Middle frontal gyrus (tissue), 1 donor: Measurements from ENCODE around the gene MAPKAP1.

Source experiments
- DNase-seq: peaks from one replicate; pipeline ENCODE4 v3.0.0-alpha.2; 2015; ENCODE audit warnings: low spot score; ENCODE audit errors: extremely low spot score

The MAPKAP1 gene

GRCh38 chr9:125537442-125538091, 169.4 kb downstream of the MAPKAP1 start:
- DNase-seq = no peak

GRCh38 chr9:125536776-125537175, 170.2 kb downstream of the MAPKAP1 start:
- no peak for DNase-seq

DNA sequence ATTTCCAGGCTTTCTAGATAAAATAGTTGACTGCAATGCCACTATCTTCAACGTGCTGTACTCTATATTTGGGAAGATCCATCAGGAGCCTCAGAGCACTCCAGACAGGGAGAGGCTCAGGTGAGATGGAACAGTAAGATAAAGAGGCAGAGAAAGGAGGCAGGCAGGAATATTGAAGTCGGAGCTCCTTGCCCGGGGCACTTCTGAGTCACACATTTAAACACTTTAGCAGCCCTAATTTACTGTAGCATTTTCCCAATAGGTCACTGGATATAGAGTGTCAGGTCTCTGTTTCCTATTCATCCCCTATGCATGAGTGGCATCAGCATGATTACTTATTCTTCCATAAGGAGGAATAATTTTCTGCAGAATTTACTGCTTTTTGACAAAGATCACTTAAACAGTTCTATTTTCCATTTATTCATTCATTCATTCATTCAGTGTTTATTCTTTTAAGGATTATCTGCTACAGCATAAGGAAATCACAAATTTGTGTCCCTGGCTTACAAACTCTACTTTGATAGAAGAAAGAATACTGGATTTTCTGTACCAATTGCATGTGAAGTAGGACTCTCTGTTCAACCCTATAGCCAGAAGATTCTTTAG, 170.7 kb downstream of the MAPKAP1 start:
- DNase-seq = no peak

DNA sequence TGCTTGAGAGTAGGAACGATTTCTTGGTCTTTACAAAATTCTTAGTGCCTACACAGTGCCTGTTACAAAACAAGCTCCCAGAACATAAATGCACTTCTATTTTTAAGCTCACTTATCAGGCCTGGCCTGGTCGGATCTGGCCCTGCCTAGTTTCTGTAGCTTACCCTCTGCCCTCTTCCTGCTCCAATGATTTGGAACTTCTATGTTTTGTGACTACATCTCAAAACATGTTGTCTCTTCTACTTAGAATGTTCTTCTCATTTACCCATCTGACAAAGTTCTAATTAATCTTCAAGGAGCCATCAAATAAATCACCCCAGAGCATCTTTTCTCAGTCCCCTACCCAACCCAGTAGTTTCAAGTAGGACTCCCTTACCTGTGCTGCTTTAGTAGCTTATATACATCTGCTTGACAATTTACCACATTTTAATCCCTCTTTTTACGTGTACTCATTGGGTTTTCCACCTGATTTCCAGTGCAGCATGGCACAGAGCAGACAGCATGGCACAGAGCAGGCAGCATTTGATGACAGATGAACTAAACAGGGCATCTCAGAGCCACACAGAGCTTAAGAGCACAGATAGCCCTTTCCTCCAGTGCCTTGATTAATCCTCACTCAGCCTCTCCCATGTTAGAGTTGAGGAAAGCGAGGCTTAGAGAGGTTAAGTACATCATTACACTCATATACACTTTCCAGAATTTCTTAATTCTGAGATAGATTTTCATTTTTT, 171.9 kb downstream of the MAPKAP1 start:
- no peak for DNase-seq

DNA sequence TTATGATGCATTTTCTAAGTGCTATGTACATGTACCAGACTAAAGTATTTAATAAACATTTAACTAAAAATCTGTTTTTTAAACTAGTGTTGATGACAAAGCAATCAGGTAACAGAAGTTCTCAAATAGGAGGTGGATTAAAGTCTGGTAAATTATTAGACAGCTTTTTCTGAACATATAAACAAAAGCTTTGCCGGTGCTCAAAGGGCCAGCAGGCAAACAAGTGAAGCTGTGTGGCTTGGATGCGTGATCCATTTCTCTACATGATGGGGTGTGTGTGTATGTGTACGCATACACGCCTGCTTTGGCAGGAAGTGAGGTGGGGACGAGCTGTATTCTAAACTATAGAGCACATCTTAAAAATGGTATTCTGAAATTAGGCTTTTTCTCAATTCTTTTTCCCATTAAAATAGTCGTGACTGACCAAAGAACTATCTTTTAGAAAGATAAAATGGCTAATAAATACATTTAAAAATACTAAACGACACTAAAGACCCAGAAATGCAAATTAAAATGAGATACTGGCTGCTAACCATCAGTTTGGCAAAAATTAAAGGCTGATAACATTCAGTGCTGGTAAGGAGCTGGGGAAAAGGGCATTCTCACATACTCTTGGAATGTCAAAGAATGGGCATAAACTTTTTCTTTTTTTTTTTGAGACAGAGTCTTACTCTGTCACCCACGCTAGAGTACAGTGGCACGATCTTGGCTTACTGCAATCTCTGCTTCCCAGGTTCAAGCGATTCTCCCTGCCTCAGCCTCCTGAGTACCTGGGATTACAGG, 174.0 kb downstream of the MAPKAP1 start:
- DNase-seq = no peak

DNA sequence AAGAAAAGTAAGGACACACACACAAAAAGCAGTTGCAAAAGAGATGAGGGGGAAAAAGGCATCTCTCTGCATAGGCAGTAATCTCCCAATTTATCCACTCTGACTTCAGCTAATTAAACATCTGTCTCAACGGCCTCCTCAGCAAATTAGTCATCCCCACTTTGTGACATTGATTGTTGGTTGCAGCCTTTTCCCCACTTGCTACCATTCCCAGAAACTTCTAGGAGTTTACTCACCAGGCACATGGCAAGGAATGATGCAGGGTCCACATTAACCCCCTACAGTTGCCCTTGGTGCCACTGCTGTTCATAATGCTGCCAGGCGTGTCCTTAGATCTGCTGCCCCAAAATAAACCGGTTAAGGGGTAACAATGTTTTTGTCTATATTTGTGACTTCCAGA, 174.6 kb downstream of the MAPKAP1 start:
- no peak for DNase-seq

GRCh38 chr9:125529589-125530515, 177.2 kb downstream of the MAPKAP1 start:
- DNase-seq = no peak

- no peak for DNase-seq
Observed at GRCh38 chr9:125529107-125529506, 177.9 kb downstream of the MAPKAP1 start.

DNA sequence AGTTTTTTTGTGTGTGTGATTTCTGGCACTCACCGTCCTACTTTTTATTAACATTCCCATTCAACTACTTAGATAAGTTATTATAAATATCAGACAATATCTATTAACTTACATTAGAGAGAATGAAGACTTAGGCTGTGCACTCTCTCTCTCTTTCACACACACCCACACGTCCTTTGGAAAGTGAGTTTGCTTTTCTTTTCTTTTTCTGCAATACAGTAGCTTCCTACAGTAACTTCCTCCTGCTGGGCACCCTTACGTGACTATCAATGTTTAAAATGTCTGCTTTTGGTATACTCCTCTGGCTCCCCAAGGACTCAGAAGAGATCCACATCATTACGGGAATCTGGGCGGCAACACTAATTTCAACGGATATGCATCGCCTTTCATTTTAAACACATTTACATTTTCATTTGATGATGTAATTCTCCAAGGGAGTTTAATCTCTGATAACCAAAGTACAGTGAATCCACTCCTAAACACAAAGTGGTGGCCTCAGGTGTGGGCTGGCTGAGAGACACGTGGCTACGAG, 179.5 kb downstream of the MAPKAP1 start:
- no peak for DNase-seq

DNA sequence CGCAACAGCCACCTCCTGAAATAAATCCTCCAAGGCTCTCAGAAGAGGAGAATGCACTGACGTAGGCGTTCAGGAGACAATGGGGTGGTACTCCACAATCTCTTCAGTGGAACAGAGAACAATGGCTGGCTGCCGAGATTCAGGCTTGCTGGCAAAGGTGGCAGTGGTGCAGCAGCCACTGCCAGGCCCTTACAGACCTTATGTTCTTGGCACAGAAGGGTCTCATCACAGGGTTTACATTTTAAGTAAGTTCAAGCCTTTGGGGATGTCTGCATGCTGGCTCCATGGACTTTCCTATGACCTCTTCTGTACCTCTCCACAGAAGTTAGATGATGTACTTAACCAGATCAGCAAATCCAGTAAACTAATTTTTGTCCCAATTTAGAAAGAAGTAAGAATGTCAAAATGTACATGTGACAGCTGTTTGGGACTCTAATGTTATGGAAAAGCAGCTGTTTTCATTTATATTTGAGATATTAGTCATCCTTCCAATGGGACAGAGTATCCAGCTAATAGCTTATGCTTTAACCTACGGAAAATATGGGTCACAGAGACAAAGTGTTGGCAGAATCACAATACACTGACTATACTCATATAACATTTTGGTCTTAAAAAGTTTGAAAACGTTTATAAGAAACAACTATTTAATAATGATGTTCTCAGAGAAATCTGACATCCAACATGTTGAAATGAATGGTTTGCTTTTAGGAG, 180.9 kb downstream of the MAPKAP1 start:
- DNase-seq = no peak

- DNase-seq = no peak
Observed at GRCh38 chr9:125524583-125525355, 182.2 kb downstream of the MAPKAP1 start.

GRCh38 chr9:125523681-125524080, 183.3 kb downstream of the MAPKAP1 start:
- no peak for DNase-seq

GRCh38 chr9:125522328-125522725, 184.7 kb downstream of the MAPKAP1 start:
- no peak for DNase-seq

DNA sequence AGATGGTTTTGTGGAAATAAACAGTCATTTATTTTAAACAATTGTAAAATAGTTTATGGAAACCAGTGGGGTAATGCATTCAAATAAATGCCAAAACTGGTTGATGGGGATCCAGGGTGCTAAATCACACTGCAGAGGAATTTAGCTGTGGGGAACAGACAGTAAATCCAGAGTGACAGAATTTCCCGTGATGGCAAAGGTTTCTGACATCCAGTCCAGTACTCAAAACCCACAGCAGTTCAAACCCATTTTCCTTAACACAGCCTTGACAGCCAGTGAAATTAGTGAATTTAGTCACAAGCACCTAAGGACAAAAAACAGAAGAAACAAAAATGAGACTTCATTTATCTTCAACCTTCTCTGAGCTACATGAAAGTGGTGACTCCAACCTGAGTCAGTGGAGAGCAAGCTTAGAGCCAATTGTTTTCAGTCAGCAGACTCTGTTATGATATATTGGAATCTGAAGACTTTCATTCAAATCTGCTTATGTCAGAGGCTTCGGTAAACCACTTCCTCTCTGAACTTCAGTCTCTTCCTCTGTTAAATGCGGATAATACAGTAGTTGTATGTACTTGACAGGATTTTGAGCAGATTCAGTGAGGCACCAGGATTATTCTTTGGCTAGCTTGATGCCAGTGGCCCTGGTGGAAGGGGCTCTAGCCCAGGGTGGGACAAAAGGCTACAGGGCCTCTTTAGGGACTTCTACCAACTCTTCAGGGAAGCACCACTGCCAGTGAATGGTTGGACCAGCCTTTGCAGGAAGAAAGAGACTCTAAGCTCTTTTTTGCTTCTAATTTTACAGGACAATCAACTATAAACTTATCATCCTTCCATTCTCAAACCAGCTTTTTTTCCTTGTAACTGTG, 185.3 kb downstream of the MAPKAP1 start:
- DNase-seq = no peak

DNA sequence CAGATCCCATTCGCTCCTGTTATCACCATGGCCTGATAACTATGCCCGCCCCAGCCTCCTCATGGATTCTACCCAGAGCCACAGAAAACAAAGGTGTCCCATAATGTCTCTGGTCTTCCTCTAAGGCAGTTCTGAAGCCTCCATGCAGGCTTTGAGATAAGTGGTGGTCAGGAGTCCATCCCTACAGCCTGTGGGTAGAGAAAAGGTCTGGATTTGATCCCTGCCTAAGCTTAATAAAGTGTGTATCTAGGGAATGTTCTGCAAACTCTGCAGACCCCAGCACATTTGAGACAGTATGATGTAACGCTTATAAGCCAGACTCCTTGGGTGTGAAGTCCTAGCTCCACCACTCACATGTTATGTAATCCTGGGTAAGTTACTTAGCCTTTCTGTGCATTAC, 187.3 kb downstream of the MAPKAP1 start:
- no peak for DNase-seq

DNA sequence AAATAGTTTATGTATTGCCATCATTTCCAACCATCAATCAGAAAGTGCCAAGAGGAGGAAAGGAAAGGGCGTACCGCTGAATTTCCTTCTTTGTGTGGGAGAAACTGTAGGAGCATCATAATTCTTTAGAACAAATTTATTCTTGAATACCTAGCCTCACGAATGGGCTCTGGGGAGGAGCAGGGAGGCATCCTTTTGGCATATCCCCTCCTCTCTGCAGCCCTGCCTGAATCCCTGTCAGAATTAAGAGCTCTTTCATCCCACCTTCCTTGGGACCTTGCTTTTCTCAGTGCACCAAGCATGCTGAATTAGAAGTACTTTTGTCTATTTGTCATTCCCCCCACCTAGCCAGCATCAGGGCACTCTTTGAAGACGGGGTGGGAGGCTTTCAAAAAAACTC, 189.4 kb downstream of the MAPKAP1 start:
- DNase-seq = no peak

- no peak for DNase-seq
Observed at GRCh38 chr9:125515983-125516940, 190.7 kb downstream of the MAPKAP1 start.
